Subcutaneous adipose tissue (tissue), 4 donors: Measurements from ENCODE around the gene UBE2O. TPM values are rescaled to one million over a fixed set of nuclear protein-coding genes. Genes with fewer than 3 reads are reported as not detected.

Experiments
- total RNA-seq, 4 donors: library from RNA; depleted of rRNA; stranded (reverse); fragments of >200 nt; gene quantifications; one replicate each; pipeline ENCODE4 v1.1.0, GENCODE V29; 2016
- TF ChIP-seq, protein P1 (sequence below): fragments of 450-650 bp; IDR thresholded peaks from one replicate; pipeline ENCODE4 v1.5.1; 2016; ENCODE audit warnings: low read depth, mild to moderate bottlenecking, control low read depth, antibody characterized with exemption, moderate library complexity

UBE2O gene
- total RNA-seq, 4 donors from 2014 or later: 7.2 to 14.3 (median 12.6) TPM

DNA sequence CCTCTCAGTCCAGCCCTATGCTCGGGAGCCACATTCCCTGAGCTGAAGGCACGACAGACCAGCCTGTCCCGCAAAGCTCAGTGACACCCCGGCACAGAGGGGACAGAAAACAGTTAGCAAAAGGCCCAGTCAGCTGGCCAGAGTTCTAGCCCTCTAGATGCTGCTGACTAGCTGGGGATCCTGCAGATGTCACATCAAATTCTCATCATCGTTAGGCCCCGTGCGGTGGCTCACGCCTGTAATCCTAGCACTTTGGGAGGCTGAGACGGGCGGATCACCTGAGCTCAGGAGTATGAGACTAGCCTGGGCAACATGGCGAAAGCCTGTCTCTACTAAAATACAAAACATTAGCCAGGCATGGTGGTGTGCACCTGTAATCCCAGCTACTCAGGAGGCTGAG lies 17.2 kb downstream of the UBE2O start:
- TF ChIP-seq, protein P1, sequence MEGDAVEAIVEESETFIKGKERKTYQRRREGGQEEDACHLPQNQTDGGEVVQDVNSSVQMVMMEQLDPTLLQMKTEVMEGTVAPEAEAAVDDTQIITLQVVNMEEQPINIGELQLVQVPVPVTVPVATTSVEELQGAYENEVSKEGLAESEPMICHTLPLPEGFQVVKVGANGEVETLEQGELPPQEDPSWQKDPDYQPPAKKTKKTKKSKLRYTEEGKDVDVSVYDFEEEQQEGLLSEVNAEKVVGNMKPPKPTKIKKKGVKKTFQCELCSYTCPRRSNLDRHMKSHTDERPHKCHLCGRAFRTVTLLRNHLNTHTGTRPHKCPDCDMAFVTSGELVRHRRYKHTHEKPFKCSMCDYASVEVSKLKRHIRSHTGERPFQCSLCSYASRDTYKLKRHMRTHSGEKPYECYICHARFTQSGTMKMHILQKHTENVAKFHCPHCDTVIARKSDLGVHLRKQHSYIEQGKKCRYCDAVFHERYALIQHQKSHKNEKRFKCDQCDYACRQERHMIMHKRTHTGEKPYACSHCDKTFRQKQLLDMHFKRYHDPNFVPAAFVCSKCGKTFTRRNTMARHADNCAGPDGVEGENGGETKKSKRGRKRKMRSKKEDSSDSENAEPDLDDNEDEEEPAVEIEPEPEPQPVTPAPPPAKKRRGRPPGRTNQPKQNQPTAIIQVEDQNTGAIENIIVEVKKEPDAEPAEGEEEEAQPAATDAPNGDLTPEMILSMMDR: no peak

- TF ChIP-seq, protein P1: no peak
Measured at GRCh38 chr17:76434870-76435269, 18.1 kb downstream of the UBE2O start.

GRCh38 chr17:76433693-76434092 lies 19.3 kb downstream of the UBE2O start:
- TF ChIP-seq, protein P1: no peak

- TF ChIP-seq, protein P1: no peak
Measured at GRCh38 chr17:76432712-76433336, 20.1 kb downstream of the UBE2O start.

DNA sequence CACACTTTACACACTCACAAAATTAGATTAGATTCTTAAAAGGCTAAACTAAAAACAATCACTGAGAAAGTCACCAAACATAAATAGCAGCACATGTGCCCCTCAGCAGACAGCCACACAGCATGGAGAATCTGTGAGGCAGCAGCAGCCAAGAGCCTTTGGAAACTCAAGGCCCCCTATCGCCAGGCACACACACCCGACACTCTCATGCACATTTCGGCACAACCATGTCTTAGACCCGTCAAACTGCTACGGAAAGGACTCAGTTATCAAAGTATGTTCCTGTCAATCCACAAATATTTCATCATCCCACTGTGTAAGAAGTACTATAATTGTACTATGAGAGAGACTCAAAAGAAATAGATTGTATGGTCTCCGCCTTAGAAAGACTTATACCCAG lies 20.9 kb downstream of the UBE2O start:
- TF ChIP-seq, protein P1: no peak

DNA sequence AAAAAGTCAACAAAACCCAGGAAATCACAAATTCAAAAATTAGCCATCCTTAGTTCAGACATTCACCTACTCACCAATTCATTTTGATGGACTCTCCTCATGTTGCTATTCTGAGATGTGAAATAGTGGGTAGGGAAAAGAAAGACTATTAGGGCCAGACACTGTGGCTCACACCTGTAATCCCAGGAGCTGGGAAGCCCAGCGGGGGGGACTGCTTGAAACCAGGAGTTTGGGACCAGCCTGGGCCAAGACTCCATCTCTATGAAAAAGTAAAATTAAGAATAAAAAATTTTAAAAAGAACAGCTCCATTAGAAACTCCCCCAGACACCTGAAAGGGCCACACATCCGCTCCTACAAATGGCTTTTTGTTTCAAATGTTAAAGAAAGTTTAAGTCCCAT lies 21.4 kb downstream of the UBE2O start:
- TF ChIP-seq, protein P1: no peak

DNA sequence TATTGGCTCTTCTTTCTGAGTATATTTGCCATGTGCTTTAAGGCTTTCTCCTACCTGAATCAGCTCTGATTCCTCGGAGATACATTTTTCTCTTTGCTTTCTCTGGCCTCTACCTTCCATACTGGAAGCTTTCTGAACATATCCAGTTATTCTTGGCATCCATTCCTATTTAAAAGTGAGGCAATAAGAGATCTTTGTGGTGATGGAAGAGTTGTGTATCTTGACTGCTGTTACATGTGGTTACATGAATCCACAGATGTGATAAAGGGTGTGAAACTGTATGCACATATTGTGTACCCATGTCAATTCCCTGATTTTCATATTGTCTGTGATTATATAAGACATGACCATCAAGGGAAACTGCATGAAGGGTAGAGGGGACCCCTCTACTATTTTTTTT lies 24.4 kb downstream of the UBE2O start:
- TF ChIP-seq, protein P1: no peak
